GM23338 (cell line): ENCODE measurements around the gene TMEM204. TPM values are rescaled to one million over a fixed set of nuclear protein-coding genes. Genes with fewer than 3 reads are reported as not detected.

Experiments used
- ATAC-seq: fragments of 200-7000 bp; cut with Tn5 transposase; 3 replicates; pipeline ENCODE4 v1.9.1; 2020
- DNase-seq: peaks from one replicate; pipeline ENCODE4 v3.0.0-alpha.2; 2015; ENCODE audit warnings: low spot score
- H2AFZ ChIP-seq: fragments of 200-600 bp; sonication (generic); 2 replicates; pipeline ENCODE4 v1.8.0; 2016; ENCODE audit warnings: antibody characterized with exemption, mild to moderate bottlenecking, moderate library complexity
- H3F3A ChIP-seq: fragments of 200-600 bp; sonication (generic); replicated peaks from 2 replicates; pipeline ENCODE4 v1.8.0; 2017; ENCODE audit warnings: antibody characterized with exemption, mixed run types, low read depth
- H3K27ac ChIP-seq: fragments of 200-600 bp; sonication (generic); 2 replicates; pipeline ENCODE4 v1.6.1; 2016; ENCODE audit warnings: low read depth
- H3K27me3 ChIP-seq: fragments of 200-600 bp; sonication (generic); 2 replicates; pipeline ENCODE4 v1.8.0; 2016; ENCODE audit warnings: mild to moderate bottlenecking, mixed run types, moderate library complexity; ENCODE audit not compliant: insufficient read depth
- H3K36me3 ChIP-seq: fragments of 200-600 bp; sonication (generic); 2 replicates; pipeline ENCODE4 v1.8.0; 2016; ENCODE audit warnings: mild to moderate bottlenecking; ENCODE audit not compliant: insufficient read depth
- H3K4me1 ChIP-seq: fragments of 200-600 bp; sonication (generic); 2 replicates; pipeline ENCODE4 v1.8.0; 2016; ENCODE audit warnings: mild to moderate bottlenecking, moderate library complexity; ENCODE audit not compliant: insufficient read depth
- H3K4me2 ChIP-seq: fragments of 200-600 bp; sonication (generic); 2 replicates; pipeline ENCODE4 v1.7.1; 2017; ENCODE audit warnings: mixed run types
- H3K4me3 ChIP-seq: fragments of 200-600 bp; sonication (generic); 2 replicates; pipeline ENCODE4 v1.6.1; 2016; ENCODE audit warnings: mixed run types
- H3K79me2 ChIP-seq: fragments of 200-600 bp; sonication (generic); replicated peaks from 2 replicates; pipeline ENCODE4 v1.8.0; 2017; ENCODE audit warnings: mild to moderate bottlenecking; ENCODE audit not compliant: insufficient read depth
- H3K9me2 ChIP-seq: fragments of 200-600 bp; sonication (generic); 2 replicates; pipeline ENCODE4 v1.8.0; 2017; ENCODE audit not compliant: insufficient read depth
- H4K20me1 ChIP-seq: fragments of 200-600 bp; sonication (generic); replicated peaks from 2 replicates; pipeline ENCODE4 v1.8.0; 2017; ENCODE audit warnings: mild to moderate bottlenecking; ENCODE audit not compliant: insufficient read depth
- H3K27ac Mint-ChIP-seq: 2 replicates; pipeline ENCODE4 v1.8.0; 2020; ENCODE audit warnings: inconsistent platforms, mild to moderate bottlenecking, moderate library complexity, mixed read lengths
- H3K27me3 Mint-ChIP-seq: 3 replicates; pipeline ENCODE4 v1.8.0; 2022; ENCODE audit warnings: low read depth, mild to moderate bottlenecking, moderate library complexity, mixed read lengths, inconsistent platforms; ENCODE audit not compliant: insufficient read depth, poor library complexity
- H3K36me3 Mint-ChIP-seq: 3 replicates; pipeline ENCODE4 v1.8.0; 2021; ENCODE audit warnings: low read depth, mild to moderate bottlenecking, inconsistent platforms, moderate library complexity, mixed read lengths
- H3K4me1 Mint-ChIP-seq: 3 replicates; pipeline ENCODE4 v1.8.0; 2020; ENCODE audit warnings: mild to moderate bottlenecking, inconsistent platforms, mixed read lengths
- H3K4me3 Mint-ChIP-seq: 3 replicates; pipeline ENCODE4 v1.8.0; 2021; ENCODE audit warnings: moderate library complexity, mild to moderate bottlenecking, inconsistent platforms, mixed read lengths
- H3K9me3 Mint-ChIP-seq: 3 replicates; pipeline ENCODE4 v1.8.0; 2020; ENCODE audit warnings: moderate library complexity, mild to moderate bottlenecking, inconsistent platforms, mixed read lengths
- JUNB ChIP-seq: IDR thresholded peaks from one replicate; pipeline ENCODE4 v1.6.1; 2016; ENCODE audit warnings: antibody characterized with exemption; ENCODE audit not compliant: unreplicated experiment
- NANOG ChIP-seq: IDR thresholded peaks from 2 replicates; pipeline ENCODE4 v1.6.1; 2016; ENCODE audit warnings: antibody characterized with exemption, borderline replicate concordance
- POLR2AphosphoS5 ChIP-seq: IDR thresholded peaks from 2 replicates; pipeline ENCODE4 v1.6.1; 2016; ENCODE audit warnings: antibody characterized with exemption, low read depth
- REST ChIP-seq: IDR thresholded peaks from one replicate; pipeline ENCODE4 v1.6.1; 2018; ENCODE audit warnings: antibody characterized with exemption; ENCODE audit not compliant: unreplicated experiment
- STAT1 ChIP-seq: IDR thresholded peaks from one replicate; pipeline ENCODE4 v1.6.1; 2016; ENCODE audit warnings: antibody characterized with exemption; ENCODE audit not compliant: unreplicated experiment
- ZNF331 ChIP-seq: fragments of 250-450 bp; sonication (Bioruptor Pico); IDR thresholded peaks from 2 replicates; pipeline ENCODE4 v1.5.0; 2020; ENCODE audit warnings: low read depth, mild to moderate bottlenecking, moderate library complexity
- ZNF462 ChIP-seq: fragments of 250-450 bp; sonication (Bioruptor Pico); IDR thresholded peaks from 2 replicates; pipeline ENCODE4 v1.5.0; 2020; ENCODE audit warnings: mild to moderate bottlenecking, moderate library complexity
- polyA plus RNA-seq: library from polyadenylated mRNA; unstranded; fragments of >200 nt; fragmentation: Nextera tagmentation; extraction: Ambion mirVana; gene quantifications from 2 replicates; pipeline ENCODE4 v1.2.1, GENCODE V29; 2016
- total RNA-seq: library from RNA; depleted of rRNA; stranded (reverse); fragments of >200 nt; shearing (Covaris generic); gene quantifications from 2 replicates; pipeline ENCODE4 v1.2.3, GENCODE V29; 2014
- TF ChIP-seq, protein P1 (sequence below), 2 experiments: fragments of 200-600 bp in 1 of 2; sonication (generic) in 1 of 2; conservative IDR thresholded peaks; 2 replicates each; pipeline versions ENCODE4 v1.5.1 to v1.6.1; 2016 to 2017; ENCODE audit warnings: antibody characterized with exemption in 2 of 2, low read depth in 2 of 2, mild to moderate bottlenecking in 2 of 2, moderate library complexity in 1 of 2

Gene TMEM204
- total and polyA plus RNA-seq, 2 experiments from 2014 or later, result 0.14 to 0.21 TPM

DNA sequence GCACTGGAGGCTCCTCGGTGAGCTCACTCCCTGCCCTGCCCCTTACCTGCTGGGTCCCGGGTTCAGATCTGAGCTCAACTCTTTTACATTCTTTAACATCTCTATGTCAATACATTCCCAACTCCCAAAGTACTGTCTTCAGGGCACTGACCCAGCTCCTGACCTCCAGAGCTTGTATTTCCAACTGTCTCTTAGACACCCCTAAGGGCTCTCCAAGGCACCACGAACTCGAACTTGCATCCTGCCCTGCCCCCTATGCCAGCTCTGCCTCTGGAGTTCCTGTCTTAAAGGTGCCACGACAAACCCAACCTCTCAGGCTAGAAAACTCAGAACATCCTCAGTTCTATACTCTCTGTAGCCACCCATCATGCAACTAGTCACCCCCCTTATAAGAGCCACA lies 39.8 kb downstream of the TMEM204 start (continued):
- TF ChIP-seq, protein P1, sequence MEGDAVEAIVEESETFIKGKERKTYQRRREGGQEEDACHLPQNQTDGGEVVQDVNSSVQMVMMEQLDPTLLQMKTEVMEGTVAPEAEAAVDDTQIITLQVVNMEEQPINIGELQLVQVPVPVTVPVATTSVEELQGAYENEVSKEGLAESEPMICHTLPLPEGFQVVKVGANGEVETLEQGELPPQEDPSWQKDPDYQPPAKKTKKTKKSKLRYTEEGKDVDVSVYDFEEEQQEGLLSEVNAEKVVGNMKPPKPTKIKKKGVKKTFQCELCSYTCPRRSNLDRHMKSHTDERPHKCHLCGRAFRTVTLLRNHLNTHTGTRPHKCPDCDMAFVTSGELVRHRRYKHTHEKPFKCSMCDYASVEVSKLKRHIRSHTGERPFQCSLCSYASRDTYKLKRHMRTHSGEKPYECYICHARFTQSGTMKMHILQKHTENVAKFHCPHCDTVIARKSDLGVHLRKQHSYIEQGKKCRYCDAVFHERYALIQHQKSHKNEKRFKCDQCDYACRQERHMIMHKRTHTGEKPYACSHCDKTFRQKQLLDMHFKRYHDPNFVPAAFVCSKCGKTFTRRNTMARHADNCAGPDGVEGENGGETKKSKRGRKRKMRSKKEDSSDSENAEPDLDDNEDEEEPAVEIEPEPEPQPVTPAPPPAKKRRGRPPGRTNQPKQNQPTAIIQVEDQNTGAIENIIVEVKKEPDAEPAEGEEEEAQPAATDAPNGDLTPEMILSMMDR (conservative IDR thresholded peaks at IDR 0.05; ENCODE audit: low read depth in 2 of 2), result no peak

GRCh38 chr16:1575578-1575977 lies 42.1 kb downstream of the TMEM204 start:
- Mint-ChIP-seq H3K27me3 (peaks cover 4% of the 10 kb centered on the region), H3K4me3 (no peak overlapping the region), H3K27ac (no peak overlapping the region), H3K9me3 (peaks cover 4% of the 10 kb centered on the region; the same call in 1 of the 3 replicates), H3K4me1 (no peaks in the 10 kb centered on the region), H3K36me3 (peaks cover 35% of the 10 kb centered on the region)
- TF ChIP-seq REST (no peak), NANOG (no peak)
- Histone ChIP-seq H3F3A (no peaks in the 10 kb centered on the region), H3K79me2 (no peaks in the 10 kb centered on the region), H3K4me3 (no peak overlapping the region), H3K4me1 (no peaks in the 10 kb centered on the region), H3K9me2 (no peaks in the 10 kb centered on the region), H4K20me1 (no peaks in the 10 kb centered on the region), H3K4me2 (no peak overlapping the region), H3K27me3 (no peaks in the 10 kb centered on the region), H3K36me3 (no peaks in the 10 kb centered on the region), H2AFZ (no peak overlapping the region), H3K27ac (no peak overlapping the region)
- DNase-seq, result no peak
- no peak for ATAC-seq

GRCh38 chr16:1579214-1579613 lies 45.7 kb downstream of the TMEM204 start:
- Histone ChIP-seq H4K20me1 (no peaks in the 10 kb centered on the region), H3K27me3 (no peaks in the 10 kb centered on the region), H3K36me3 (no peaks in the 10 kb centered on the region), H3K9me2 (no peaks in the 10 kb centered on the region), H3K4me2 (no peak overlapping the region), H3F3A (no peaks in the 10 kb centered on the region), H2AFZ (no peak overlapping the region), H3K79me2 (no peaks in the 10 kb centered on the region), H3K4me1 (no peaks in the 10 kb centered on the region), H3K27ac (no peak overlapping the region), H3K4me3 (no peak overlapping the region)
- Mint-ChIP-seq H3K9me3 (peaks cover 4% of the 10 kb centered on the region; the same call in 1 of the 3 replicates), H3K27me3 (peaks cover 2% of the 10 kb centered on the region), H3K27ac (no peak overlapping the region), H3K4me3 (no peak overlapping the region), H3K4me1 (no peaks in the 10 kb centered on the region), H3K36me3 (peaks cover 55% of the 10 kb centered on the region)
- DNase-seq, result no peak
- ATAC-seq, result no peak
- TF ChIP-seq JUNB (no peak), ZNF462 (CRISPR knock-in tag) (no peak), STAT1 (no peak), POLR2AphosphoS5 (no peak), ZNF331 (no peak)
